Skin epidermis (tissue), 12 donors: Measurements from ENCODE around the gene PHLPP1.
"Not testable (repeated sequence)": the region's sequence is repeated elsewhere in the genome, so short reads cannot be mapped to it uniquely, and the experiment has no call there.

Experiments
- H3K27ac ChIP-seq, 21 experiments: fragments of 200-600 bp; sonication (generic) in 11 of 21; one replicate each; pipeline ENCODE4 v1.5.0; 2020; ENCODE audit warnings: mild to moderate bottlenecking in 3 of 21, inconsistent platforms in 2 of 21, moderate library complexity in 2 of 21
- H3K4me3 ChIP-seq, 7 experiments: fragments of 200-600 bp; sonication (generic) in 2 of 7; one replicate each; pipeline ENCODE4 v1.5.0; 2020; ENCODE audit warnings: inconsistent platforms in 2 of 7, mild to moderate bottlenecking in 2 of 7, moderate library complexity in 1 of 7

PHLPP1 gene

DNA sequence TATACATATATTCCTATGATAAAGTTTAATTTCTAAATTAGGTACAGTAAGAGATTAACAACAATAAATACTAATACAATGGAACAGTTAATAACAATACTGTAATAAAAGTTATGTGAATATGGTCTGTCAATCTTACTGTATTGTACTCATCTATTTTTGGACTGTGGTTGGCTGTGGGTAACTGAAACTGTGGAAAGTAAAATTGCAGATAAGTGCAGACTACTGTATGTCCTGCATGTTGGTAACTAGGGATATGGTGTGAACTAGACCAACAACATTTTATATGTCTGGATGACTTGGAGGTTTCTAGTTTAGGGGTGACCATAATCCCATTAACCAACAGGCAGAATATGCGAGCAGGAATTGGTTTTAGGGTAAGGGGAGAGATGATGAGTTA lies 23.3 kb downstream of the PHLPP1 start:
- Histone ChIP-seq H3K27ac (no peak overlapping the region), H3K4me3 (no peak overlapping the region)

DNA sequence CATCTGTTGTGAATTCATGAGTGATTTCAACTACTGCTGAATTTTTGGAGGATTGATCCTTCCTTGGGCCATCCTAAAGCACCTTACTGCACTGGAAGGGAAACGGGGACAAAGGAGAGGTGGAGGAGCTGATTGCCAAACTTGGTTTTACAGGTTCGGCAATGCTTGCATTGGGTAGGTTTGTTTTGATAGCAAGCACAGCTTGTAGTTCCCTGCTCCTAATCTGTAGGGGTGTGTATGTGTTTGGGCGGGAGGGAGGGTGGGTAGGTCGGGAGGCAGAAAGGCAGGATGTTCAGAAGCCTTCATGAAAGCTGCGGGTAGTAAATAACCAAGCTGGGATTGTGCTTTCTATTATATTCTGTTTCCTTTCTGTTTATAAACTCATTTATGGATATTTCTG lies 24.6 kb downstream of the PHLPP1 start:
- H3K27ac ChIP-seq = peak overlapping the region in 3 of 21 experiments; percentile 6 to 64 (median 23)

GRCh38 chr18:62740650-62741049 lies 25.3 kb downstream of the PHLPP1 start:
- peak overlapping the region in 14 of 21 experiments; percentile 1 to 69 (median 52) for H3K27ac ChIP-seq
- H3K4me3 ChIP-seq = not testable (repeated sequence)

More for the DNA sequence above, 24.6 kb downstream of the PHLPP1 start:
- no peak overlapping the region for H3K4me3 ChIP-seq

GRCh38 chr18:62741118-62741566 lies 25.8 kb downstream of the PHLPP1 start:
- H3K27ac ChIP-seq = peak overlapping the region in 16 of 21 experiments; percentile 1 to 69 (median 36)
- no peak overlapping the region for H3K4me3 ChIP-seq

DNA sequence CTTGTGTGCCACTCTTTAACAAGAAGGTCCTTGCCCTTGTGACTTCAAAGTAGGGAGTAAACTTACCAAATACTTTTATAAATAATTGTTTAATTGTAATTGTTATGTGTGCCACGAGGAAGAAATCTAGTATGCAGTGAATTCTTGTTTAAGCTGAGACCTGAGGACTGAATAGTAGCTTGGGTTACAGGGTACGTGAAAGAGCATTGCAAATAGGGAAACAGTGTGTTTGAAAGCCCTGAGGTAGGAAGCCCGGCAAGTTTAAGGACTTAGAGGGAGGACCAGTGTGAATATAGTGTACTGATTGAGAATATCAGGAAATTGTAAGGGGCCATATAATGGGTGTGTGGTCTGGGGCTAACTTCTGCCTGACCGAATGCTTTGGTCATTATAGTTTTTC lies 26.2 kb downstream of the PHLPP1 start:
- Histone ChIP-seq H3K4me3 (no peak overlapping the region), H3K27ac (peak overlapping the region in 15 of 21 experiments; percentile 1 to 69 (median 45))

DNA sequence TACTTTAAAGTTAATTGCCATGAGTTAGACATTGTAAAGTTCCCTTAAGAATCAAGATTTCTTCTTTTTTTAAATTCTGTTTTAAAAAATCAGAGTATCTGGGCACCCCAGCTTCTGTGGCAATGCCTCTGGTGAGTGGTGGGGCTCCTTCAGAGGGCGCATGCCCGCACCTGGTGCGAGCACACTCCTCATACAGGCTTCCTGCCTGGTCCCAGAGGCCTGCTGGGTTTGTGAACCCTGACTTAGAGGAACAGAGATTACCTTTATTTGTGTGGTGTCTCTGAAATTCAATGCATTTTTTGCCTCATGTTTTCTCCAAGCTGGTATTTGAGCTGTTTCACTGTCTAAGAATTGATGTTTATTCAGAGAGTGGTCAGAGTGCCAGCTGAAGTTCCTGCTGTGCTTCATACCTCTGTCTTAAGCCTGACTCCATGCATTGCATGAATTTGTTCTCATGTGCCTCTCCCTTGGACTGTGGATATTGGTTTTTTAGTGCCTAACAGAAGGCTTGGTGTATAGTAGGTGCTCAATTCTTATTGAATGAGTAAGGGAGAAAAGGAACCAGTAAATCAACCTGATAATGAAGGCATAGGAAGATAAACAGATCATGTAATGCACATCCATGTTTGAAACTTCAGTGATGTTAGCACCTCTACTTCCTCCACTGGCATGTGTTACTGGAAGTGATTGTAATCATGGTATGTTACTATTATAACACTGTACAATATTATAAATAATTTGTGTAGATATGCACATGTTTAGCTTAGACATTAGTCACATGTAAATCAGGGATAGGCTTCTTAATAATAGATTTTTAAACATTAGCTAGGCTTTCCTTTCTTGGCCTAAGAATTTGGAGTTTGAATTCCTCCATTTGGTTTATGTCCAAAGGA lies 29.0 kb downstream of the PHLPP1 start:
- Histone ChIP-seq H3K27ac (no peak overlapping the region), H3K4me3 (no peak overlapping the region)

DNA sequence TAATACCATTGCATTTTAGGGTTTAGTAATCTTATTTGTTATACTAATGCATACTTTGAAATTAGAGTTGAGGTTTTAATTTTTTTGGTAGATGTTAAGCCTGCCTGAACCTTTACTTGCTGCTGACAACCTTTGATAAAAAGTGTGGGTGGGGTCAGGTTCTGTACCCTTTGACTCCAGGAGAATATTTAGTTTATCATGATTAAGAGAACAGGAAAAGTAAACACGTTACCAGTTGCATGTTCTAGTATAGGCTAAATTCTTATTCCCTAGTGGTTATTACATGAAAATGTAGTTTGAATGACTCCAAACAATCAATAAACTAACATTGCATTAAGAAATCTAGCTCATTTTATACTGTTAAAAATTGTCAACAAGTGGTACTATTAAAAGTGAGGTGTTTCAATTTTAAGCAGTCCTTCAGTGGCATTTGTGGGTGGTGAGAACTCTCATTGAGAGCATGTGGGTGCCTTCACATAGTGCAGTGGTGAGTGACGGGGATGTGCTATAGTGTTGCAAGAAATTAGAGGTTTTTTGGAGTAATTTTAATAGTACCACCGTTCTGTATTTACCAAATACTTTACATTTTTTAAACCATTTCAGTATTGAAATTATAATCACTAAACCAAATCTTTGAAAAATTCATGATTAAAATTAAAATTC lies 29.9 kb downstream of the PHLPP1 start:
- Histone ChIP-seq H3K27ac (no peak overlapping the region), H3K4me3 (no peak overlapping the region)

GRCh38 chr18:62749389-62749788 lies 34.0 kb downstream of the PHLPP1 start:
- no peak overlapping the region for H3K4me3 ChIP-seq
- no peak overlapping the region for H3K27ac ChIP-seq

- peak overlapping the region in 1 of 21 experiments; percentile 5 for H3K27ac ChIP-seq
- H3K4me3 ChIP-seq = no peak overlapping the region
Observed at GRCh38 chr18:62751341-62751821, 36.0 kb downstream of the PHLPP1 start.

GRCh38 chr18:62751977-62752376 lies 36.6 kb downstream of the PHLPP1 start:
- H3K4me3 ChIP-seq = no peak overlapping the region
- no peak overlapping the region for H3K27ac ChIP-seq

GRCh38 chr18:62754026-62754425 lies 38.7 kb downstream of the PHLPP1 start:
- Histone ChIP-seq H3K4me3 (no peak overlapping the region), H3K27ac (no peak overlapping the region)

DNA sequence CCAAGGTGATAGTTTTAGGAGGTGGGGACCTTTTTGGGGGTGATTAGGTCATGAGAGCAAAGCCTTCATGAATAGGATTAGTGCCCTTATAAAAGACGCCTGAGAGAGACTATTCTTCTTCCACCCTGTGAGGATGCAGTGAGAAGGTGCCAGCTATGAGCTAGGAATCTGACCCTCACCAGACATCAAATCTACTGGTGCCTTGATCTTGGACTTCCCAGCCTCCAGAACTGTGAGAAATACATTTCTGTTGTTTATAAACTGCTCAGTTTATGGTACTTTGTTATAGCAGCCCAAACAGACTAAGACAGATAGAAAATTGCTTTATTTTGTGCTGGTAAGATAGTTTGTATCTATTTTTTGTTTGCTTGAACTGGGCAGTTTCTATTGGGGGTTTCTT lies 40.1 kb downstream of the PHLPP1 start:
- no peak overlapping the region for H3K4me3 ChIP-seq
- no peak overlapping the region for H3K27ac ChIP-seq

DNA sequence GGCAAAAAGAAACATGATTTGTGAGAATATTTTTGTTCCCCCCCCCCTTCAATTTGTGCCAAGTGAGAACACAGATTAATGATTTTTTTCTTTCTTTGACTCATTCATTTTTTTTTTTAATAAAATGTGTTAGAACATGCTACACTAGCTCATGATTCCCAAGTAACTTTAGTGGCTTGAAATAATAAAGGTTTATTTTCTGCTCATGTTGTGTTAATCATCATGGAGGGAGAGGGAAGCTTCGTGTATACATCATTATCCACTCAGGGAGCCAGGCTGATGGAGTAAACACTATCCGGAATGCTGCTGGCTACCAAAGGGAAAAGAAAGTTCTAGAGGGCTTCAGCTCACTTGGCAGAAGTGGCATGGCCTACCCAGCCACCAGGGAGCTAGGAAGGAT lies 40.6 kb downstream of the PHLPP1 start:
- H3K4me3 ChIP-seq = no peak overlapping the region
- no peak overlapping the region for H3K27ac ChIP-seq

DNA sequence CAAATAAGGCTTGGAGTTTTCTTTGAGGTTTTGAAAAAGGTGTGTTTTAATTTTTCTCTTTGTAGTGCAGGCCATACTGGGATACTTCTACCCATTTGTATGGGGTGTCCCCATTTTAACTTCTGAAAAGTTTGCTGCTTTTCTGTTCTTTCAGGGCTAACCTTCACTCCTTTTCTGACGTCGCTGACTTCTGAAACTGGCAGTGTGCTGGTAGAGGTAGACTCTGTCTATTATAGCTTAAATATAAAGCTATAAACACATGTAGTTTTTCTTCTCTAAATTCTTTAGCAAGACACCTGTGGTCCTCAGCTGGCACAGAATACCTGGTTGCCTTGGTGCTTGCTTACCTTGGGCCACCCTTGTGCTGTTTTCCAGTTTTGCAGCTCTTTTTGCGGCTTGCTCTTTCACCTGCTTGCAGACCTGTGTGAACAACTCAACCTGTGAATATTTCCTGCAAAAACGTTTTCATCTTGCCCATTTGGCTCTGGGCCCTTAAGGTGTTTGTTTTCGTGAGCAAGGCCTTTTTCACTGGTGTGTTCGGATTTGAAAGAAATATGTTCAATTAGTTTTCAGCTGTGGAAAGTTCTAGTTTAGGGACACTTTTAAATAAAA lies 42.2 kb downstream of the PHLPP1 start:
- Histone ChIP-seq H3K4me3 (no peak overlapping the region), H3K27ac (no peak overlapping the region)

DNA sequence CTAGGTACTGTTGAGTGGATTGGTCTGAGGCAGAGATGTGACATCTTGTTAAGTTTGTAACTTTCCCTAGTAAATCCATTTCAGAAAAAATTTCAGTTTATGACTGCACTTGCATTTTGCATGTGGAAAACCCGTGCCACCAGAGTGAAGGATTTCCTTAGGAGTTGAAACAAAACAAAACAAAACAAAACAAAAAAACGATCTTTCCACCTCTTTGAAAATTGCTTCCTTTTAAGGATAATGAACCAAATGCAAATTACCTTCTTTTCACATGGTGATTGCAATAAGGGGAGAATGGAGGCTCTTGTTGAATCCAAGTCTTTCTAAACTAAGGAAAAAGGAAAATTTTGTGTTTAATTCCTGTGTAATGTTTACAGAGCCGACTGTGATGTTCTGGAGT lies 43.2 kb downstream of the PHLPP1 start:
- no peak overlapping the region for H3K27ac ChIP-seq

GRCh38 chr18:62759704-62760402 lies 44.5 kb downstream of the PHLPP1 start:
- Histone ChIP-seq H3K27ac (peak overlapping the region in 2 of 21 experiments; percentile 11 to 29), H3K4me3 (no peak overlapping the region)

More for the DNA sequence above, 43.2 kb downstream of the PHLPP1 start:
- H3K4me3 ChIP-seq = no peak overlapping the region

DNA sequence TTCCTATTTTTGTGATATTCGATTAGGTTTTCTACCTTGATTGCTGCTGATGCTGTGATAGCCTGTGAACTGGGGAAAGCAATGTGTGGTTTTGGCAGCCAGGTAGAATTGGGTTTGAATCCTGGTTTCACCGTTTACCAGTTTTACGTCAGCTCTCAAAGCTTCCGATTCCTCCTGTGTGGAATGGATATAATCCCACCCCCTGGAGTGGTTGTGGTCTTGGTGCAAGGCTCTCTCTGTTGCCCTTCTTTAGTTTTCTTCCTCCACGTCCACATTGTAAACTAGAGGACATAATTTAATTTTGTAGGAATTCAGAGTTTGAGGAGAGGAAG lies 45.0 kb downstream of the PHLPP1 start:
- Histone ChIP-seq H3K4me3 (no peak overlapping the region), H3K27ac (peak overlapping the region in 2 of 21 experiments; percentile 11 to 29)

DNA sequence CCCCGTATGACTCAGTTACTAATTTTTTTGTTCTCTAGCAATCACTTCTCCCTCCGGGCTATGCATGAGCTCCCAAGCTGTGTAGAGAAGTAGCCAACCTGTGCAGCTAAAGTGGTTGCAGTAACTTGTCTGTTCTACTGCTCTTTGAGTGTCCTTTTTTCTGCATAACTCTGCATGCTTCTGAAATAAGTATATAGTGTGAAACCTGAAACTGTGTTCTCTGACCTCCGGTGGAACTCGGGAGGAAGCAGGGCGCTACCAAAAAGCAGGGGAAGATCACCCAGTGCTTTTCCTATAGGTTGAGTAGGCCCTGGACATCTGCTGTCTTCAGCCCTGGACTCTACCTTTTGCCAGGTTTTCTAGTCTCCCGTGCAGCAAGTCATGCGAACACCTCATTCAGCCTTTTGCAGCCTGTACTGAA lies 47.8 kb downstream of the PHLPP1 start:
- no peak overlapping the region for H3K4me3 ChIP-seq

GRCh38 chr18:62766266-62766665 lies 50.9 kb downstream of the PHLPP1 start:
- Histone ChIP-seq H3K4me3 (no peak overlapping the region), H3K27ac (peak overlapping the region in 9 of 21 experiments; percentile 3 to 80 (median 58))

More for the DNA sequence above, 47.8 kb downstream of the PHLPP1 start:
- H3K27ac ChIP-seq = peak overlapping the region in 4 of 21 experiments; percentile 17 to 48 (median 22)

GRCh38 chr18:62767321-62767720 lies 52.0 kb downstream of the PHLPP1 start:
- H3K27ac ChIP-seq = peak overlapping the region in 17 of 21 experiments; percentile 13 to 80 (median 57)

More at GRCh38 chr18:62767321-62767720, 52.0 kb downstream of the PHLPP1 start:
- H3K4me3 ChIP-seq = no peak overlapping the region
